ENCODE results near the gene SCN10A. TPM values are rescaled to one million over a fixed set of nuclear protein-coding genes. Genes with fewer than 3 reads are reported as not detected.

SCN10A gene
- total RNA-seq, 1 donor from 2014 or later, result not detected

- DNase-seq (no peak), ATAC-seq (ENCODE audit: low read depth) (no peak)
- Mint-ChIP-seq H3K27me3 (peaks cover 5% of the 10 kb centered on the region), H3K4me3 (no peak overlapping the region), H3K4me1 (peaks cover 7% of the 10 kb centered on the region), H3K27ac (no peak overlapping the region), H3K36me3 (ENCODE audit: low read depth) (no peaks in the 10 kb centered on the region), H3K9me3 (no peaks in the 10 kb centered on the region)
- intact Hi-C loops (cut with micrococcal nuclease), result no loop called here
- POLR2A ChIA-PET, result no interaction called here
- TF ChIP-seq CTCF (IDR thresholded peaks at IDR 0.05), result no peak
- CTCF ChIA-PET, result interaction anchor here (1.1 kb wide), 1 partner anchor 641 kb away, joined by 3 read pairs; no protein-coding TSS in a partner anchor
Observed at GRCh38 chr3:38647217-38647970, 168.6 kb downstream of the SCN10A start.

Other genes starting within 250 kb of the SCN10A start
- 0.02 TPM in 1 of 2 replicates, not detected in the other for gene SCN5A, start 166.5 kb downstream of the SCN10A start, total RNA-seq
- gene SCN11A, start 235.7 kb upstream of the SCN10A start, total RNA-seq, result 0.16 and 0.20 TPM in 2 replicates
- gene WDR48, start 235.8 kb upstream of the SCN10A start, total RNA-seq, result 47.7 and 48.9 TPM in 2 replicates